HepG2 (cell line): ENCODE results near the gene TNFSF13. TPM values are rescaled to one million over a fixed set of nuclear protein-coding genes. Genes with fewer than 3 reads are reported as not detected.

Experiments used
- ATAC-seq: fragments of 200-7000 bp; cut with Tn5 transposase; 3 replicates; pipeline ENCODE4 v1.9.1; 2020; ENCODE audit warnings: mild to moderate bottlenecking, moderate library complexity
- BruUV-seq: library from RNA; stranded (reverse); fragments of 400-500 nt; replicated peaks from 2 replicates; lab custom pipeline; 2021; lab: Mats Ljungman, UMichigan
- CTCF ChIA-PET: fragments of 300-600 bp; formaldehyde crosslinking; extraction: SDS; loops from one replicate; lab custom pipeline; 2021; ENCODE audit warnings: low total read pairs, inconsistent platforms, low intra/inter-chr PET ratio; lab: Yijun Ruan, JAX
- POLR2A ChIA-PET: fragments of 350-600 bp; sonication (Branson Sonifier 250); formaldehyde crosslinking; loops from one replicate; lab custom pipeline; 2020; ENCODE audit warnings: antibody characterized with exemption, inconsistent platforms; lab: Yijun Ruan, JAX
- DNase-seq: peaks from one replicate; pipeline ENCODE4 v3.0.0-alpha.2; 2015; ENCODE audit warnings: low spot score
- FAIRE-seq: peaks from 3 replicates; lab custom pipeline; 2011; peaks lifted over from hg19 to GRCh38; lab: Jason Lieb, UNC
- H2AFZ ChIP-seq: one replicate; pipeline ENCODE4 v1.6.1; 2011; ENCODE audit warnings: low read length, inconsistent platforms
- H3K27ac ChIP-seq: fragments of 300-600 bp; 3 replicates; pipeline ENCODE4 v1.8.0; 2011; ENCODE audit warnings: mixed run types, mild to moderate bottlenecking, mixed read lengths, low read length, inconsistent platforms; ENCODE audit not compliant: insufficient read depth; ENCODE audit errors: extremely low read length
- H3K27me3 ChIP-seq, 2 experiments: fragments of 200-600 bp in 1 of 2; 2 replicates in 1 of 2; 3 replicates in 1 of 2; pipeline versions ENCODE4 v1.6.0 to v1.8.0; 2011; ENCODE audit warnings: low read length in 2 of 2, mild to moderate bottlenecking in 2 of 2, moderate library complexity in 2 of 2, inconsistent platforms in 1 of 2; ENCODE audit not compliant: insufficient read depth in 2 of 2, control insufficient read depth in 1 of 2
- H3K36me3 ChIP-seq, 2 experiments: fragments of 200-600 bp in 1 of 2; replicated peaks in 1 of 2; 2 replicates in 1 of 2; 3 replicates in 1 of 2; pipeline versions ENCODE4 v1.5.1 to v1.8.0; 2011; ENCODE audit warnings: low read length in 2 of 2, inconsistent platforms in 1 of 2; ENCODE audit not compliant: insufficient read depth in 2 of 2, control insufficient read depth in 1 of 2
- H3K4me1 ChIP-seq: 2 replicates; pipeline ENCODE4 v1.5.1; 2012; ENCODE audit warnings: low read length, inconsistent platforms; ENCODE audit not compliant: insufficient read depth
- H3K4me2 ChIP-seq: 2 replicates; pipeline ENCODE4 v1.6.0; 2011; ENCODE audit warnings: low read depth, low read length, inconsistent platforms
- H3K4me3 ChIP-seq, 3 experiments: fragments of 200-600 bp in 1 of 3; sonication (generic), shearing (Covaris generic) in 1 of 3; replicated peaks in 1 of 3; 2 replicates each; pipeline ENCODE4 v1.5.1; 2011 to 2016; ENCODE audit warnings: low read length in 3 of 3, inconsistent platforms in 2 of 3, low read depth in 2 of 3, mild to moderate bottlenecking in 2 of 3, control low read depth in 1 of 3, mixed read lengths in 1 of 3; ENCODE audit not compliant: insufficient read depth in 1 of 3
- H3K79me2 ChIP-seq: one replicate; pipeline ENCODE4 v1.6.1; 2011; ENCODE audit warnings: low read length, inconsistent platforms; ENCODE audit not compliant: insufficient read depth
- H3K9ac ChIP-seq: 2 replicates; pipeline ENCODE4 v1.6.0; 2011; ENCODE audit warnings: mild to moderate bottlenecking, low read depth, low read length, inconsistent platforms; ENCODE audit not compliant: insufficient read depth
- H3K9me3 ChIP-seq: 2 replicates; pipeline ENCODE4 v1.5.1; 2012; ENCODE audit warnings: mild to moderate bottlenecking, low read length
- H4K20me1 ChIP-seq: 2 replicates; pipeline ENCODE4 v1.6.0; 2011; ENCODE audit warnings: inconsistent platforms, mild to moderate bottlenecking, low read length, moderate library complexity; ENCODE audit not compliant: insufficient read depth
- HOXA7 ChIP-seq: sonication (generic); formaldehyde crosslinking; IDR thresholded peaks from 2 replicates; pipeline ENCODE4 v1.8.1; 2022; ENCODE audit warnings: mild to moderate bottlenecking, missing genetic modification reagents, moderate library complexity
- SMC3 ChIP-seq: IDR thresholded peaks from 2 replicates; pipeline ENCODE4 v1.6.1; 2011; ENCODE audit warnings: low read length, improper control_type of control experiment
- STAG1 ChIP-seq: sonication (generic); formaldehyde crosslinking; IDR thresholded peaks from 2 replicates; pipeline ENCODE4 v1.4.0; 2020; ENCODE audit warnings: missing genetic modification reagents
- YY1 ChIP-seq: IDR thresholded peaks from 2 replicates; pipeline ENCODE4 v1.6.1; 2011; ENCODE audit warnings: low read length, low read depth, moderate library complexity, mild to moderate bottlenecking; ENCODE audit not compliant: insufficient read depth, insufficient replicate concordance
- ZBTB43 ChIP-seq: sonication (generic); formaldehyde crosslinking; conservative IDR thresholded peaks from 2 replicates; pipeline ENCODE4 v1.4.0; 2020; ENCODE audit warnings: missing genetic modification reagents
- ZFX ChIP-seq: sonication (generic); formaldehyde crosslinking; IDR thresholded peaks from 2 replicates; pipeline ENCODE4 v1.4.0; 2020; ENCODE audit warnings: mild to moderate bottlenecking, low read depth, missing genetic modification reagents, moderate library complexity
- ZFY ChIP-seq: sonication (generic); formaldehyde crosslinking; IDR thresholded peaks from 2 replicates; pipeline ENCODE4 v1.4.0; 2020; ENCODE audit warnings: missing genetic modification reagents
- ZNF296 ChIP-seq: sonication (generic); formaldehyde crosslinking; conservative IDR thresholded peaks from 2 replicates; pipeline ENCODE4 v1.5.0; 2020; ENCODE audit warnings: mild to moderate bottlenecking, missing genetic modification reagents
- WGBS: methylation state at CpG from one replicate; pipeline ENCODE4 v1.1.6; 2017; ENCODE audit warnings: low lambda C conversion rate; 5-methylcytosine and 5-hydroxymethylcytosine counted together
- in situ Hi-C: cut with HindIII; loops from 2 replicates; pipeline ENCODE4 v1.10.0; 2017; ENCODE audit warnings: low pct_unique_long_range_greater_than_20kb; ENCODE audit not compliant: extremely low pct_ligation_motif_present
- intact Hi-C: fragments of 100-400 bp; cut with micrococcal nuclease; formaldehyde crosslinking; loops from one replicate; pipeline ENCODE4 v1.10.0; 2022; ENCODE audit not compliant: unreplicated experiment
- polyA plus RNA-seq, 8 experiments: library from polyadenylated mRNA; depleted of rRNA in 3 of 8; stranded (reverse) in 7 of 8; unstranded in 1 of 8; fragments of >200 nt; fragmentation: Illumina TruSeq in 4 of 8; extraction: Trizol in 4 of 8; gene quantifications; 2 replicates each; pipeline versions ENCODE4 v1.2.1 to v1.2.3, GENCODE V29; 2011 to 2016; ENCODE audit warnings: low read depth in 4 of 8, missing spikeins in 1 of 8, mixed read lengths in 1 of 8; ENCODE audit not compliant: insufficient read depth in 1 of 8
- total RNA-seq, 5 experiments: library from RNA; depleted of rRNA; stranded (reverse); fragments of >200 nt; fragmentation: Illumina TruSeq; extraction: Trizol; gene quantifications; 2 replicates each; pipeline ENCODE4 v1.2.3, GENCODE V29; 2016; ENCODE audit warnings: low read depth in 1 of 5
- TF ChIP-seq, protein P1 (sequence below): sonication (generic); formaldehyde crosslinking; IDR thresholded peaks from 2 replicates; pipeline ENCODE4 v1.5.0; 2020; ENCODE audit warnings: mild to moderate bottlenecking, missing genetic modification reagents, moderate library complexity
- TF ChIP-seq, protein P2 (sequence below): sonication (generic); formaldehyde crosslinking; IDR thresholded peaks from 2 replicates; pipeline ENCODE4 v1.4.0; 2020; ENCODE audit warnings: mild to moderate bottlenecking, missing genetic modification reagents, borderline replicate concordance

TNFSF13 gene
- total and polyA plus RNA-seq, 2 of the 13 experiments (the other 11 are each of a cell fraction or from before 2014, with no cell fraction given): 2.5 to 3.3 TPM

GRCh38 chr17:7523033-7523432 is 35.5 kb upstream of the TNFSF13 start:
- no peak overlapping the region for H3K4me2 ChIP-seq
- CTCF ChIA-PET: interaction anchor here (1.0 to 3.5 kb wide), 2 partner anchors 8 to 37 kb away, joined by 4 to 27 read pairs; partner anchors contain the start of gene SENP3
- no peaks in the 10 kb centered on the region for H4K20me1 ChIP-seq
- H3K27me3 ChIP-seq: peaks cover 0 to 1% of the 10 kb centered on the region in 2 experiments; a peak in 1 of 5 replicates
- DNase-seq (peak; percentile 43), FAIRE-seq (no peak), ATAC-seq (peak; percentile 70)
- WGBS: 35% methylated on average over 10 of the region's 10 CpGs
- intact Hi-C loops (loop anchor here (2.0 kb wide), 1 partner anchor 38 kb away; the partner anchor contains the start of gene SENP3), in situ Hi-C loops (no loop called here)
- TF ChIP-seq ZNF296 (CRISPR knock-in tag) (no peak), HOXA7 (no peak), YY1 (peak; percentile 21), ZFY (CRISPR knock-in tag) (no peak), SMC3 (peak; percentile 68; the same call in 1 of the 2 replicates), STAG1 (CRISPR knock-in tag) (peak; percentile 47), ZFX (CRISPR knock-in tag) (0 out of 2 replicates have a peak, but pooled peaks have one; percentile 23), ZBTB43 (no peak)
- TF ChIP-seq, protein P1, sequence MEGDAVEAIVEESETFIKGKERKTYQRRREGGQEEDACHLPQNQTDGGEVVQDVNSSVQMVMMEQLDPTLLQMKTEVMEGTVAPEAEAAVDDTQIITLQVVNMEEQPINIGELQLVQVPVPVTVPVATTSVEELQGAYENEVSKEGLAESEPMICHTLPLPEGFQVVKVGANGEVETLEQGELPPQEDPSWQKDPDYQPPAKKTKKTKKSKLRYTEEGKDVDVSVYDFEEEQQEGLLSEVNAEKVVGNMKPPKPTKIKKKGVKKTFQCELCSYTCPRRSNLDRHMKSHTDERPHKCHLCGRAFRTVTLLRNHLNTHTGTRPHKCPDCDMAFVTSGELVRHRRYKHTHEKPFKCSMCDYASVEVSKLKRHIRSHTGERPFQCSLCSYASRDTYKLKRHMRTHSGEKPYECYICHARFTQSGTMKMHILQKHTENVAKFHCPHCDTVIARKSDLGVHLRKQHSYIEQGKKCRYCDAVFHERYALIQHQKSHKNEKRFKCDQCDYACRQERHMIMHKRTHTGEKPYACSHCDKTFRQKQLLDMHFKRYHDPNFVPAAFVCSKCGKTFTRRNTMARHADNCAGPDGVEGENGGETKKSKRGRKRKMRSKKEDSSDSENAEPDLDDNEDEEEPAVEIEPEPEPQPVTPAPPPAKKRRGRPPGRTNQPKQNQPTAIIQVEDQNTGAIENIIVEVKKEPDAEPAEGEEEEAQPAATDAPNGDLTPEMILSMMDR (CRISPR knock-in tag): peak; percentile 62
- TF ChIP-seq, protein P2, sequence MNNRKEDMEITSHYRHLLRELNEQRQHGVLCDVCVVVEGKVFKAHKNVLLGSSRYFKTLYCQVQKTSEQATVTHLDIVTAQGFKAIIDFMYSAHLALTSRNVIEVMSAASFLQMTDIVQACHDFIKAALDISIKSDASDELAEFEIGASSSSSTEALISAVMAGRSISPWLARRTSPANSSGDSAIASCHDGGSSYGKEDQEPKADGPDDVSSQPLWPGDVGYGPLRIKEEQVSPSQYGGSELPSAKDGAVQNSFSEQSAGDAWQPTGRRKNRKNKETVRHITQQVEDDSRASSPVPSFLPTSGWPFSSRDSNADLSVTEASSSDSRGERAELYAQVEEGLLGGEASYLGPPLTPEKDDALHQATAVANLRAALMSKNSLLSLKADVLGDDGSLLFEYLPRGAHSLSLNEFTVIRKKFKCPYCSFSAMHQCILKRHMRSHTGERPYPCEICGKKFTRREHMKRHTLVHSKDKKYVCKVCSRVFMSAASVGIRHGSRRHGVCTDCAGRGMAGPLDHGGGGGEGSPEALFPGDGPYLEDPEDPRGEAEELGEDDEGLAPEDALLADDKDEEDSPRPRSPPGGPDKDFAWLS (CRISPR knock-in tag): no peak
- no peaks in the 10 kb centered on the region for H3K36me3 ChIP-seq
- BruUV-seq: no TSS peak
- H3K9me3 ChIP-seq: no peaks in the 10 kb centered on the region
- H2AFZ ChIP-seq: no peak overlapping the region
- no peak overlapping the region for H3K9ac ChIP-seq
- H3K4me3 ChIP-seq: no peak overlapping the region
- no peaks in the 10 kb centered on the region for H3K4me1 ChIP-seq
- POLR2A ChIA-PET: interaction anchor here (1.0 kb wide), 1 partner anchor 38 kb away, joined by 4 read pairs; no protein-coding TSS in a partner anchor
- H3K27ac ChIP-seq: no peak overlapping the region
- no peaks in the 10 kb centered on the region for H3K79me2 ChIP-seq
